ENCODE measurements around the gene VSIG2.

DNA sequence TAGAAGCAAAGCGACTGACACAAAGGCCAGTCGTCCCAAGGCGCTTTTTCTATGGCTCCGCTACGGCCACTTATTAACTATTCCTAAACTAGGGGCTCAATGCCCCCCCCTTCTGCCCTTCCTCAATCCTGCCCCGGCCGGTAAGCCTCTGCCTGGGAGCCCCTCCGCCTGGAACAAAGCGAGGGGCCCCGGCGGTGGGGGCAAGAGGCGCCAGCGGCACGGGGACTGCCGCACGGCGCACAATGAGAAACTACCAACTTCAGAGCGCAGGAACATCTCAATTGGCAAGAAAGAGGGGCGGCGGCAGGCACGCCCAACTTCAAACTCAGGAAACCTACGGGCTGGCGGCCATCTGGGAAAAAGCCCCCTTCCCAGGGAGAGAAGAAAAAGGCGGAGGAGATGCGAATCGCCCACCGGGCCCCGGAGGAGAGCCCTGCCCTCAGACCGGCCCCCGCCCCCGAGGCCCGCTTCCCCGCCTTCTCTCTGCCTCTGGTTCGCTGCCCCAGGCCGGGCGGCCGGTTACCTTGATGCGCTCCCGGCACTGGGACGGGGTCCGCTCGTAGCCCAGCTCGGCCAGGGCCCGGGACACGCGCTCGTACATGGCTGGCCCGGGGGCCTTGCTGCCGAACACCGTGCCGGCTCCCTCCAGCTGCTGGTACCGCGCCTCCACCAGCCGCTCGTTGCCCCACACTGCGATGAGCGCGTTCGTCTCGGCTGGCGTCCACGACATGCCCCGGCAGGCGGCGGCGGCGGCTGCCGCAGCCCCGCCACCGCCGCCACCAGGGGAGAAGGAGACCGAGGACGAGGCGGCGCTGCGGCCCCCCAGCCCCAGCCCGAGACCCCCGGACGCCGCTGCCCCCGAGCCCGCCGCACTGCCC is 47.5 kb upstream of the VSIG2 start:
- no peak for TF ChIP-seq POLR2A (IDR thresholded peaks at IDR 0.05)
- TF ChIP-seq, protein P1, sequence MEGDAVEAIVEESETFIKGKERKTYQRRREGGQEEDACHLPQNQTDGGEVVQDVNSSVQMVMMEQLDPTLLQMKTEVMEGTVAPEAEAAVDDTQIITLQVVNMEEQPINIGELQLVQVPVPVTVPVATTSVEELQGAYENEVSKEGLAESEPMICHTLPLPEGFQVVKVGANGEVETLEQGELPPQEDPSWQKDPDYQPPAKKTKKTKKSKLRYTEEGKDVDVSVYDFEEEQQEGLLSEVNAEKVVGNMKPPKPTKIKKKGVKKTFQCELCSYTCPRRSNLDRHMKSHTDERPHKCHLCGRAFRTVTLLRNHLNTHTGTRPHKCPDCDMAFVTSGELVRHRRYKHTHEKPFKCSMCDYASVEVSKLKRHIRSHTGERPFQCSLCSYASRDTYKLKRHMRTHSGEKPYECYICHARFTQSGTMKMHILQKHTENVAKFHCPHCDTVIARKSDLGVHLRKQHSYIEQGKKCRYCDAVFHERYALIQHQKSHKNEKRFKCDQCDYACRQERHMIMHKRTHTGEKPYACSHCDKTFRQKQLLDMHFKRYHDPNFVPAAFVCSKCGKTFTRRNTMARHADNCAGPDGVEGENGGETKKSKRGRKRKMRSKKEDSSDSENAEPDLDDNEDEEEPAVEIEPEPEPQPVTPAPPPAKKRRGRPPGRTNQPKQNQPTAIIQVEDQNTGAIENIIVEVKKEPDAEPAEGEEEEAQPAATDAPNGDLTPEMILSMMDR (IDR thresholded peaks at IDR 0.05): no peak
